GM19452 (cell line): Measurements from ENCODE around the gene GLB1L.

Source experiments
- ATAC-seq: cut with Tn5 transposase; IDR thresholded peaks from one replicate; pipeline ENCODE4 v1.9.1; 2021; ENCODE audit not compliant: unreplicated experiment

Gene GLB1L

DNA sequence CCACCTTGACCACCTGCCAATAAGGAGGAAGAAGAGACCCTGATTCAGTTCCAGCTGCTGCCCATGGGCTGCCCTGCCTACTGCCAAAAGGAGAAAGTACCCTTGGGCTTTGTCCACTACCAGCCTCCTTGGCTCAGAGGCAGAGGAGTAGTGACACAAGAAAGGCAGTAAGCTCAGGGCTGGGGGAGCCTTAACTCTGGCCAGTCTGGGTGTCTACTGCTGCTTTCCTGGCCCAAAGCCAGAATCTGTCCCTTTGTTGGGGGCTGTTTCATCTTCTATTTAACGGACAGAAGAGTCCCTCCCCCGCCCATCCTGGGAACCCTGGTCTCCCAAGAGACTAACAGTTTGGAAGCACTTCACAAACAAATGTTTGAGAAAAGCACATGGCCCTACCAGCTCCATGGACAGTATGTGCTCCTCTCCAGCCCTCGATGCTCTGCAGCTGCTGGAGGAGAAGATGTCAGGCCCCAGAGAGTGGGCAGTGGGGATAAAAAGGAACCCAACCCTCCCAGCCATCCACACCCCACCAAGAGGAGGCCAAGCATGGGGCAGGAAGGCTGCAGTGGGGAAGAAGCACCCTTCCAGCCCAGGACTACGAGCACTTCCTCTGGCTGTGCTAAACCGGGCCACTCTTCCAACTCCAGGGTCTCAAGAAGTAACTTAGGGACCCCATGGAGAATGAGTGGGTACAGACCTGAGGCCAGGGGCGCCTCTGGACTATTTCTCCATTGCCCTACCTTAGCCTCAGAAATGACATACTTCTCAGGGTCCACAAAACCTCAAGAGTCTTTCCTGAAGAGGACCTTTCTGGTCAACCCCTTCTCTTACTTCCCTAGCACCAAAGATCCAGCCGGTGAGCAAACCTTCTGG lies 17.0 kb downstream of the GLB1L start:
- ATAC-seq: no peak

DNA sequence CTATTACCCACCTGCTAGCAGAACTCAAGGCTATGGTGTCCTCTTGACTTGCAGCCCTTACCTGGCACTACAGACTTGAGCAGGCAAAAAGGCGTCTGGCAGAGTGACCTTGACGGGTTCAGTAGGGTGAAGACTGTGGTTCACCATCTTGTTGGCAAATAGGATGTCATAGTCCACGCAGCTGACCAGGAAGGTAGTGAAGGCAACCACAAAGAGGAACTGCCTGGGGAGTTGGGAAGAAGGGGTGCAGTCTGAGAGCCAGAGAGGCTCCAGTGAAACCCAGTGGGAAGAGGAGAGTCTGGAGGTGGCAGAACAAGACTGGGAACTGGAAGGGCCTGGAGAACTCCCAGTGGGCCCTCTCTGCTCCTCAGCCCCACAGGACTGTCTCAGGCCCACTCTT lies 19.9 kb downstream of the GLB1L start:
- ATAC-seq: no peak

DNA sequence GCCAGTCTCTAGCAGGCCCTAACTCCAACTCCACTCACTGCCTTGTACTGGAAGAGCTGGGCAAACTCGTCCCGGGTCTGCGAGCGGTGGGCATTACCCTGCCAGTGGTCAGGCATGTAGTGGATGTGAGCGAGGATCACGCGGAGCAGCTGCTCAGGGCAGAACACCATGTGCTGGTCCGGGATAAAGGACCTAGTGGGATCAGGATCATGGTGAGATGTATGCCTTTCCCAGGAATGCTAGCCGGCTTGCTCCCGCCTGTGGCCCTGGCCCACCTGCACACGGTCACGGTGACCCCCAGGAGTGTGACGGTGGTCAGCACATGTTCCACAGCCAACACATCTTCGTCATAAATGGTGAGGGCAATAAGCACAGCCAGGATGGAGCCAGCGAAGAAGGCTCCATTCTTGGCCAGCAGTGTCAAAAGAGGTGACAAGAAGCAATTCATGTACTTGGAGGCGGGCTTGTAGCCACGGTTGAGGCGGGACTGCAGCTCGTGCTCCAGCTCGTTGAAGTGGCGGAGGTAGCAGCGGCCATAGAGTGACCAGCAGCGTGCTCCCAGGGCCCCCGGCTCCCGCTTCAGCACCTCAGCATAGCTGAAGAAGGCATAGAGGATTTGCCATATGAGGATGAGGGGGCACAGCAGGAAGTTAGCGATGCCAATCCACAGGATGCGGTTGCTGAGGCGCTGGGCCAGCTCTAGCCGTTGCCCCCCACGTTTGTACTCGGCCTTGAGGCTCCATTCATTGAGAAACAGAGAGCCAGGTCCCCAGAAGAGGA lies 21.2 kb downstream of the GLB1L start:
- no peak for ATAC-seq

DNA sequence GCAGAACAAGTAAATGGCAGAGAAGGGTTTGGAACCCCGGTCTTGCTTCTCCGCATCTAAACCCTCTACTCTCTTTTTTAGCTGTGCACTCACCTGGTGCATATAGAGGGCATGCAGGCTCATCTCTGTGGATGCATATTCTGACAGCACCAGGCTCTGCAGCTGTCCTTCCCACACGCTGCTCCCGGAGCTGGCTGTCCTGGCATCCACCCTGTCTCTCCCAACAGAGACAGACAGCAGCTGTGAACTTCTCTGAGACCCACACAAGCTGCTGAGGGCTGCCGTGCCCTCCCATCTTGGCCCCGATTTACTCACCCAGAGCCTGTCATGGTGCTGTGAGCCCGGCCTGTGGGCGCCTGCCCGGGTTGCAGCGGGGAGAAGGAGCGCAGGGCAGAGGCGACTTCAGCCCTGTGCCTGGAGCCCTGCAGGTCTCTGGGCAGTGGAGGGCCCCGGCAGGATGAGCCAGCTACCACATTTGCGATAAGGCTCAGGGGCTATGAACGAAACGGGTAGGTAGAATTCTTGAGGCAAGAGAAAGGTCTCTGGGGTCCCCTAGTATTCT lies 23.2 kb downstream of the GLB1L start:
- no peak for ATAC-seq

DNA sequence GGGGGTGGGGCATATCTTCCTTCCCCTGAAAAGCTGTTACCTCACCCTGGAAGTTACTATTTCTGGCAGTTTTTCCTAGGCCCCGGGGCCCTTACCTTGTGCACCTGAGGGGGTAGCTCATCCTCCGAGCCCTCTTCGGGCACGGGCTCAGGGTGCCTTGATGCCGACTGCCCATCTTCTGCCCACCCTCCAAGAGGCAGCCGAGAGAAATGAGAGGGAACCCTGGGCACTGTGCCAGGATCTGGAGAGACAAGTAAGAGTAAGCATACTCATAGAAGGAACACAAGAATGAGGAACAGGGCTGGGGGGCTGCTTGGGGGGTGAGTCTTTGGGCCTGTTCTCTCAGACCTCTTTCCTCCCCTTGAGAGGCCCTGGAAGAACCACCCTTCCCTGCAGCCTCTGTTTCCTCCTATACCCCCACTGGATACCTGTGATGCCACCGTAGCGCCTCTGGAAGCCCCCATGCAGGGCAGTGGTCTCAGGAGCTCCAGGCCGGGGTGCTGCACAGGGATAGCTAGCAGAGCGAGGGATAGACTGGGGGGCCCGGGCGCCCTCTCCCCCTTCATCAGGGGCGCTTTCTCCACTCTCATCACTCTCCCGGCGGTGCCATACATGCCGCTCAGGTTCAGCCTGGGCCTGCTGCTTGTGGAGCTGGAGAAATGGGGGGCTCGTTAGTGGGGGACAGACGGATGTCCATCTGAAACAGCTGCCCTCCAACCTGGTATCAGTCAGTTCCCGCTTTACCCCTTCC lies 24.4 kb downstream of the GLB1L start:
- ATAC-seq: no peak

DNA sequence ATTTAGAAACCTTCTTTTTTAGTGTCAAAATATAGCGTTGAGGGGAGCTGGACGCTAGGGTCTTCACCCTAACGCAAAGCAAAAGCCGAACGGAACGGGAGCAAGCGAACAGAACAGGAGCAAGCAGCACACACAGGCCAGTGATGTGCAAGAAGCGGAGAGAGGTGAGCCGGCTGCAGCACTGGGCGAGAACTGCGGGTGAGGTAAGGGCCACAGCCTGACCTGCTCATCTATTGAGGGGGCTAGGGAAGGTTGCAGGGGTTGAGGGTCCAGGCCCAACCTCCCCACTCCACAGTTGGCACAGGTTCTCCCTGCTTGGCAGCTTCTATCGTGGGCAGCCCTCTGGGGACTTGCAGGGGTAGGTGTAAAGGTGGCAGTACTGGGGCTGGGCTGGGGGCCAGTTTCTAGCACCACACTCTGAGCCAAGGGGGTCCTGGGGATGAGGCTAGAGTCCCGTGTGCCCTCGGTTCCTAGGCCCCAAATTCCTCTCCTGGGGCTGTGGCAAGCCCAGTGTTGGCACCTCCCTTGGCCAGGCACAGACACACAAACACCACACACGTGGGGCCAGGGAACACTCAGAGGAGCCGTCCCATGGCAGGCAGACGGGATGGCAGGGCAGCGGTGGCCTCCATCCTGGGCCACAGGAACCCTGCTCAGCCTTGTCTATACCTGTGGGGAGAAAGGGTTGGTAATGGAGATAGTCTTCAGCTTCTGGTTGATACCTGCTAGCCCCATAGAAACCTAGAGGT lies 25.3 kb downstream of the GLB1L start:
- ATAC-seq: no peak

DNA sequence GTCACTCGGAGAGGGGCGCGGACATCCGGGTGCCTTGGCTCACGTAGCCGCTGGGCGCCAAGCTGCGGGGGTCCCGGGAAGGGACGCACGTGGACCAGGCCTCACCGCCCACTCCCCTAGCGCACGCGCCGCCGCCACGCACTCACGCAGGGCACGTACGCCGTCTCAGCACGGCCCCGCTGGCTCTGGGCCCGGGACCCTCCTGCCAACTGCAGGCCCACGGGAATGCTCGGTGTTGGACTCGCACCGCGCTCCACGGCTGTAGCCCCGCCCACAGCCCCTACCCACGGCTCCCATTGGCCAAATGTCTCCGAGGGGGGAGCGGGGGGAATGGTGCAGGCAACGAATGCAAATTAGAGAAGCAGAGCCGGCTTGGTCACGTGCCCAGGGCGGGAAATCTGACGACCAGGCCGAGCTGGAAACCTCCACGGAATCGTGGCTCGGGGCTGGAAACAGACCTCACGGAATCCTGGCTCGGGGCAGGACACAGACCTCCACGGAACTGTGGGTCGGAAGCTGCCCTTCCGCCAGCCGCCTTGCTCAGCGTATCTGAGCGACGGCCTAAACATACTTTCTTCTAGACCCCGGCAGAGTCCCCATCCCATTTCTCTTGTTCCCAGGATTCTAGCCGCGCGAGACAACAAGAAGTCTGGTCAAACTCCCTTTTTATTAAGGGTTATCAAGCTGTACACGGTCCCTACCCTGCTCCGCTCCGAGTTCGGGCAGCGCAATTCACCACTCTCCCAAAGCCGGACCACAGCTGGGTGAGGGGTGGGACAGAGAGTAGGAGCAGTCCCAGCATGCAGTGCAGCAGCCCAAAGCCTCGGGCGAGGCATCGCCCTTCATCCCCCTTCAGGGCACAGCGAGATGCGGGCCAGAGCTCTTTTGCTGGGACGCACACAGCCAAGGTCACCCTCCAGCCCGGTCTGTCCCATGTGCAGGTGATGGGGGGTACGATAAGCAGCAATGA lies 26.2 kb downstream of the GLB1L start, which contains the start of gene ABCB6:
Gene ABCB6, minus strand, starts transcription at position 227 of the 970 bp plus-strand sequence. CDS start 285 bp downstream, outside the sequence.
- ATAC-seq: peak; percentile 69

DNA sequence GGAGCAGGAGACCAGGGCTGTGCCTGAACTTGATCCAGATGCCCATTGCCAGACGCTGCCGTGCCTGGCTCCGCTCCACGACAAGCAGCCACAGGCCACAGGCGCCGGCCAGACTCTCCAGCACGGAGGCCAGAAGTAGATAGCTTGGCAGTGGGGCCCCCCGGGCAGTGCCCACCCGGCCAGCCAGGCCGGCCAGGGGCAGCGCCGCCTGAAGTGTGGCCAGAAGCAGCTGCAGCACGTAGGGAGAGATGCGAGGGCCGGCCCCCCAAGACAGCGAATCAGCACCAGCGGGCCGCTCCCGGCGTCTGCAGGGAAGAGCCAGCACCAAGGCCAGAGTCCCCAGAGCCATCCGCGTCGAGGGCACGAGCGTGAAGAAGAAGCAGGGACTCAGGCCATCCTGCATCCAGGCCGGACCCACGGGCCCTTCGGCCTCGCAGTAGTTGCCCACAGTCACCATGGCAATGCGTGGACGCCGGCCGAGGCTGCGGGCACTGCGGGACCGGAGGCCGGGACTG lies 27.0 kb downstream of the GLB1L start:
- peak; percentile 25 for ATAC-seq

DNA sequence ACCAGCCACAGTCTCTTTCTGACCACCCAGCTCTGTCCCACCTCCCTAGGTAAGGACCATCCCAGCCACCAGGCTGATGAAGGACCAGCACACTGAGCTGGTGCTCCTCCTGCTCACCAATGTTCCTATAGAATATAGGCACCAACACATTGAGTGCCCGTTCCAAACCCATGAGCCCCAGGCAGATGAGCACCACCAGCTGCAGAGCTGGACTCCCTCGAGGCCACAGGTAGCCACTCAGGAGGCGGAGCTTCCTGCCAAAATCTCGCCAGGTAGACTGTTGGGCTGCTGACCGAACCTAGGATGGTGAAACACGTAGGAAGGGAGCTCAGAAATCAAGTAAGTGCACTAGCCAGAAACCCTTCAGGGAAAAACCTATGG lies 28.7 kb downstream of the GLB1L start:
- ATAC-seq: no peak

DNA sequence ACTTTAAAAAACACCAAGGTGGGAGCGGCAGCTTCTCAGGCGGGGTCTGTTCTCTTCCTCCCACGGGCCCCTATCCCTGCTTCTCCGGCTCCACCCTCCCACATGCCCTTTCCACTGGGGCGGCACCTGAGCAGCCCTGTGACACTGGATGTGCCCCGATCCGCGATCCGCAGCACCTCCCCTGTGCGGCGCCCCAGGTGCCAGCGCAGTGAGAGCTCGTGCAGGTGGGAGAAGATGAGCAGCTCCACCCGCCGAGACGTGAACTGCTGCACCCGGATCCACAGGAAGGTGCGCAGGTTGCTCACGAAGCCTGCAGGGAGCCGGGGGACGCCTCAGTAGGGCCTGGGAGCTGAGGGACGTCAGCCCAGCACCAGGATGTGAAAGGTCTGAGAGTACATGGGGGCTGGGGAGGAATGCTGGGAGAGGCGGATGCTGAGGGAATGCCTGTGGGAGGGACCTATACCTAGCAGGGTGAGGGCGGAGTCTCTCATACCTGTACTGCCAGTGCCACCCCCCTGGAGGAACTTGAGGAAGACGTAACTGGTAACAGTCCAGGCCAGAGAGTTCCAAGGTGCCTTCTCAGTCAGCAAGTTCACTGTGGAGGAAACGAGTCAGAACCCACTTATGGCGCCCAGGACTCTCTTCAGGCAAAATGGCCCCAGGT lies 29.2 kb downstream of the GLB1L start:
- no peak for ATAC-seq

DNA sequence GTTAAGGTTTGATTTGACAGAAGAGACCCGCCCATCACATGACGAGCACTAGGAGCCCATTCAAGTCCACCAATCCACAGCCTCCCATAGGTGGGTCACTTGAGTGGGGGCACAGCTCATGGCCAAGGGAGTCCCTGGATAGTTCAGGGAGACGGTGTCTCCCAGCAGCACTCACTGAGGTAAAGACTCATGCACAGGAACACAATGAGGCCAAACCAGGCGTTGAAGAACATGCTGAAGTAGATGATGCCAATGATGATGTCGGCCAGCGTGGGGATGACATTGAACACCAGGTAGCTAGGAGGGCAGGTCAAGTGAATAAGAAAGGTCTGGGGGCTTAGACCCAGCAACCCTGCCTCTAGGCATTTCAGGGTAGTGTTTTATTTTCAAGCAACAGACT lies 30.5 kb downstream of the GLB1L start:
- no peak for ATAC-seq

DNA sequence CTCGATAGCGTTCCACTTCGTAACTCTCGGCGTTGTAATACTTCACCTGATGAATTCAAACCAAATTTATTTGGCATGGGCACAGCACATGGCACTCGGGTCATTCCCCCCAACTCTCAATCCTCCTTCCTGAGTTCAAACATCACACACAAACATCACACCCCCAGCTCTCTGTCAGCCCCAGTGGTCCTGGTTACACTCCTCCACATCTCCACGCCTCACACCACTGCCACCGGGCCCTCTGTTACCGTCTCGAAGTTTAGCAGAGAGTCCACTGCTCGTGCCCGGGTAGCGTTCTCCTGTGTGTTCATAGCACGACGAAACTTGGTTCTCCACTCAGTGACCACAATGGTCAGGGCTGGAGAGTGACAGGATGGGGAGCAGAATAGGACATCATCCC lies 31.1 kb downstream of the GLB1L start:
- ATAC-seq: no peak

DNA sequence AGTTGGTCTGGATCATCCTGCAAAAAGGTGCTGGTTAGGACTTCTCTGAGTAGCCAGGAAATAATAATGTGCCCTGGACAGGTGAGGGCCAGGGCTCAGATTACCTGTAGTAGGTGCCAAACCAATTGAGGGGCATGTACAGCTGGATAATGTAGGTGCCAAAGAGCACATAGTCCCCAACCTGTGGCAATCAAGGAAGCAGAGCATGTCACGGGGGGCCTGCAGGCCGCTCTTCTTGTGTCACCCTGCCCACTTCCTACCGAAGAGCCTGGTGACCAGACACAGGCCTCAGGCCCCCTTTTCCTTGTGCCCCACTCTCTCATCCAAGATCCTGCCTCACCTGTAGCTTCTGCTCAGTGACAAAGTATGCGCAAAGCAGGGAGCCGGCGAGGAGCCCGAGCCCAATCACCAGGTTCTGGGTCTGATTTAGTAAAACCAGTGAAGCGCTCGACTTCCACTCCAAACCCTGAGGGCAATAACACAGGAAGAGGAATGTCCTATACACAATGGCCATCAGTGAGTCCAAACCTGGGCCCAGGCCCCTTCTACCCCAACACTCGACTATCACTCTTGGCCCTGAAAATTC lies 31.7 kb downstream of the GLB1L start:
- no peak for ATAC-seq

DNA sequence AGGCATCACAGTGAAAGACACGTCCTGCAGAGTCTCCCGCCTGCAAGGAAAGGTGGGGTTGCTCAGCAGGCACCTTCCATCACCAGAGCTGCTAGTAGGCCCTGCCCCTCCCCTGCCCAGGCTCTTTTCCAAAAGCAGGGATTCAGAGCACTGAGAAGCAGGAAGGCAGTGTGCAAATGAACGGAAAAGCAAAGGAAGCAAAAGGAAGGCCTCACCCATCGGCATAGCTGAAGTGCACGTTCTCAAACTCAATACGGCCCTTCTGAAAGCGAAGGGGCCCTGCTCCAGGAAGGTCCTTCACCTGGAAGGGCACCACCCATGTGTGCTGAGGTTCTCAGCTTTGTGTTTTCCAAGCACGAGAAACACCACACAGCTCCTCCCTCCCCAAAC lies 32.2 kb downstream of the GLB1L start:
- no peak for ATAC-seq

DNA sequence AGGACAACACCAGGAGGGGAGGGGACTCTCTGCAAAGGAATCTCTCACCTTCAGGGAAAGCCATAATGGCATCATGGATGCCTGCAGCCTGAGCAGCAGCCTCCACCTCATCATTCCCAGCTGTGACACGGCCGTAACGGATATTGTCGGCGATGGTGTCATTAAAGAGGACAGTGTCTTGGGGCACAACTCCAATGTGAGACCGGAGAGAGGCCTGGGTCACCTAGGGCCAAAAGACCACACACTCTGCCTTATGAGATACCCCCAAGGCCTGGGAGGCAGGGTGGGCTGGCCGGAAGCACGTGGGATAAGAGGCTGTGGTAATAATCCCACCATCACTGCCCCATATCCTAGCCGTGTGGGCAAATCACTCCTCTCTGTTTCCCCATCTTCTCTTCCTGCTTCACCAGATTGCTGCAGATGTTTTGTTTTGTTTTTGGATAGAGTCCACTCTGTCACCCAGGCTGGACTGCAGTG lies 34.3 kb downstream of the GLB1L start:
- ATAC-seq: no peak

DNA sequence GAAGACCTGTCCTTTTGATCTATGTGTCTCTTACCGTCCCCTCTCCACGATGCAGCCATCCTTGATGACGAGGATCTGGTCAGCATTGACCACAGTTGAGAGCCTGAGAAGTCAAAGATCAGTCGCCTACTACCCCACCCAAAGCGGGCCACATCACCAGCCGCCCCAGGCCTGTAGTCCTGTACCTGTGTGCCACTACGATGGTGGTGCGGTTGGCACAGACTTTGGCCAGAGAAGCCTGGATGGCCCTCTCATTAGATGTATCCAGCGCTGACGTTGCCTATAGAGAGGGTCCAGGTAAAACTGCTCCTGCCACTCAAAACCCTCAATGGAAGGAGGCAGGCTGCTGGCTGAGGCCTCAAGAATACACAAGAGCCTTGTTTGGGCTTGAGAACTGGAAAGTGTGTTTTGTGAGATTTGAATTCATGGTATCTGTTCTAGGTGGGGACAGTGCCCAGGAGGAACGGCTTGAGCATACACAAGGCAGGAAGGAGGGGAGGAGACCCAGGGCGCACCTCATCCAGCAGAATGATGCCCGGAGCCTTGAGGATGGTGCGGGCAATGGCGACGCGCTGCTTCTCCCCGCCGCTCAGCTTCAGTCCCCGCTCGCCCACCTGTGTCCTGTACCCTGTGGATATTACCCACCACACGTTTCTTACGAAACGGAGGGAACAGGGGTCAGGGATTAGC lies 34.9 kb downstream of the GLB1L start:
- no peak for ATAC-seq
